GM10248 (cell line): Measurements from ENCODE around the gene PARK7.
"Not testable (repeated sequence)": the region's sequence is repeated elsewhere in the genome, so short reads cannot be mapped to it uniquely, and the experiment has no call there.

Source experiments
- CTCF ChIA-PET: fragments of 300-600 bp; sonication (Branson Sonifier 250); formaldehyde crosslinking; extraction: SDS; loops from one replicate; lab custom pipeline; 2021; ENCODE audit warnings: antibody characterized with exemption; lab: Yijun Ruan, JAX
- POLR2A ChIA-PET: fragments of 350-650 bp; sonication (Branson Sonifier 250); formaldehyde crosslinking; extraction: SDS; loops from one replicate; lab custom pipeline; 2020; ENCODE audit warnings: antibody characterized with exemption; lab: Yijun Ruan, JAX
- DNase-seq: peaks from one replicate; pipeline ENCODE4 v3.0.0; 2012; ENCODE audit errors: extremely low spot score
- TF ChIP-seq, protein P1 (sequence below): IDR thresholded peaks from 2 replicates; pipeline ENCODE4 v1.5.1; 2012; ENCODE audit warnings: mild to moderate bottlenecking, low read depth; ENCODE audit errors: extremely low read depth, missing control alignments, control extremely low read depth

Gene PARK7

DNA sequence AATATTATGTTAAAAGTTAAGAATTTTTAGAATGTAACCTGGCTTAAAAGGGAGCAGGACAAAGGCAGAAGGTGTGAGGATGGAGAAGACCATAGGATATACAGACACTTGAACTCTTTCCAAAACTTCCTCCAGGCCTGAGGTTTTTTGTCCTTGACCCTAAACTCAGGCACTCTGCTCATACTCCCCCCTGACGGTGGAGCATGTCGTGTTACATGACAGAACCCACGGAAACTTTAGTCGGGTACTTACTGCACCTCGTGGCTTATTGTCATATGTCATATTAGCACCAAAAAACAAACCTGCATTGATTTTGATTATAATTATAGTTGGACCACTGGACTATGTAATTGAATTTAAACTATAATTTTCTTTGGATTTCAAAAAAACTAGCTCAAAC, 41.6 kb upstream of the PARK7 start:
- CTCF ChIA-PET = interaction anchor here (1.0 to 1.3 kb wide), 3 partner anchors 10 to 56 kb away, joined by 3 read pairs; no protein-coding TSS in a partner anchor
- POLR2A ChIA-PET = interaction anchor here (0.6 kb wide), 1 partner anchor 24 kb away, joined by 5 read pairs; no protein-coding TSS in a partner anchor
- TF ChIP-seq, protein P1, sequence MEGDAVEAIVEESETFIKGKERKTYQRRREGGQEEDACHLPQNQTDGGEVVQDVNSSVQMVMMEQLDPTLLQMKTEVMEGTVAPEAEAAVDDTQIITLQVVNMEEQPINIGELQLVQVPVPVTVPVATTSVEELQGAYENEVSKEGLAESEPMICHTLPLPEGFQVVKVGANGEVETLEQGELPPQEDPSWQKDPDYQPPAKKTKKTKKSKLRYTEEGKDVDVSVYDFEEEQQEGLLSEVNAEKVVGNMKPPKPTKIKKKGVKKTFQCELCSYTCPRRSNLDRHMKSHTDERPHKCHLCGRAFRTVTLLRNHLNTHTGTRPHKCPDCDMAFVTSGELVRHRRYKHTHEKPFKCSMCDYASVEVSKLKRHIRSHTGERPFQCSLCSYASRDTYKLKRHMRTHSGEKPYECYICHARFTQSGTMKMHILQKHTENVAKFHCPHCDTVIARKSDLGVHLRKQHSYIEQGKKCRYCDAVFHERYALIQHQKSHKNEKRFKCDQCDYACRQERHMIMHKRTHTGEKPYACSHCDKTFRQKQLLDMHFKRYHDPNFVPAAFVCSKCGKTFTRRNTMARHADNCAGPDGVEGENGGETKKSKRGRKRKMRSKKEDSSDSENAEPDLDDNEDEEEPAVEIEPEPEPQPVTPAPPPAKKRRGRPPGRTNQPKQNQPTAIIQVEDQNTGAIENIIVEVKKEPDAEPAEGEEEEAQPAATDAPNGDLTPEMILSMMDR = no peak
- DNase-seq = no peak

GRCh38 chr1:7921796-7922195, 39.7 kb upstream of the PARK7 start:
- ChIA-PET POLR2A (no interaction called here), CTCF (interaction anchor here (1.3 kb wide), 1 partner anchor 54 kb away, joined by 3 read pairs; no protein-coding TSS in a partner anchor)
- TF ChIP-seq, protein P1 = no peak
- DNase-seq = no peak

GRCh38 chr1:7922301-7922700, 39.2 kb upstream of the PARK7 start:
- CTCF ChIA-PET = no interaction called here
- POLR2A ChIA-PET = no interaction called here
- TF ChIP-seq, protein P1 = no peak
- no peak for DNase-seq

- POLR2A ChIA-PET, CTCF ChIA-PET, DNase-seq: not testable (repeated sequence)
Observed at GRCh38 chr1:7927061-7927460, 34.5 kb upstream of the PARK7 start.

DNA sequence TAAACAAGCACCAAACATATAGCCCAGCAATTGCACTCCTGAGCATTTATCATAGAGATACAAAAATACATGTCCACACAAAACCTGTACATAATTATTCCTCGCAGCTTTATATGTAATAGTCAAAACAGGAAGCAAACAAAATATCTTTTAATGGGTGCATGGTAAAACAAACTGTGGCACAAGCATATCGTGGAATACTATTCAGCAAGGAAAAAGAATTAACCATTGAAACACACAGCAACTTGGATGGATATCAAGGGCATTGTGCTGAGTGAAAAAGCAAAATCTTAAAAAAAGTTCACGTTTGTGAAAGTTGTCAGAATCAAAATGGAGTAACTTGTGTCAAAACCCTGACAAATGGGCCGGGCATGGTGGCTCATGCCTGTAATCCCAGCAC, 33.3 kb upstream of the PARK7 start:
- TF ChIP-seq, protein P1 = no peak
- POLR2A ChIA-PET = no interaction called here
- CTCF ChIA-PET = no interaction called here
- no peak for DNase-seq

- POLR2A ChIA-PET = no interaction called here
- CTCF ChIA-PET = no interaction called here
- DNase-seq = no peak
- TF ChIP-seq, protein P1 = no peak
Observed at GRCh38 chr1:7929637-7930036, 31.9 kb upstream of the PARK7 start.

- TF ChIP-seq, protein P1 = no peak
- CTCF ChIA-PET = interaction anchor here (0.6 to 1.6 kb wide), 2 partner anchors 10 to 24 kb away, joined by 3 read pairs; partner anchors contain the start of gene TNFRSF9
- POLR2A ChIA-PET = no interaction called here
- DNase-seq = no peak
Observed at GRCh38 chr1:7930645-7931445, 30.7 kb upstream of the PARK7 start.
